ENCODE results near the gene SH3PXD2B.

- no peak for TF ChIP-seq EZH2 (IDR thresholded peaks at IDR 0.05; ENCODE audit: borderline replicate concordance, insufficient read depth, low read depth, low read length, poor library complexity, severe bottlenecking)
- no peak for TF ChIP-seq CTCF (IDR thresholded peaks at IDR 0.05)
Observed at GRCh38 chr5:172399826-172400225, 54.5 kb downstream of the SH3PXD2B start.

All from B cell (primary cell).